Measurements from ENCODE around the gene KIF24.

DNA sequence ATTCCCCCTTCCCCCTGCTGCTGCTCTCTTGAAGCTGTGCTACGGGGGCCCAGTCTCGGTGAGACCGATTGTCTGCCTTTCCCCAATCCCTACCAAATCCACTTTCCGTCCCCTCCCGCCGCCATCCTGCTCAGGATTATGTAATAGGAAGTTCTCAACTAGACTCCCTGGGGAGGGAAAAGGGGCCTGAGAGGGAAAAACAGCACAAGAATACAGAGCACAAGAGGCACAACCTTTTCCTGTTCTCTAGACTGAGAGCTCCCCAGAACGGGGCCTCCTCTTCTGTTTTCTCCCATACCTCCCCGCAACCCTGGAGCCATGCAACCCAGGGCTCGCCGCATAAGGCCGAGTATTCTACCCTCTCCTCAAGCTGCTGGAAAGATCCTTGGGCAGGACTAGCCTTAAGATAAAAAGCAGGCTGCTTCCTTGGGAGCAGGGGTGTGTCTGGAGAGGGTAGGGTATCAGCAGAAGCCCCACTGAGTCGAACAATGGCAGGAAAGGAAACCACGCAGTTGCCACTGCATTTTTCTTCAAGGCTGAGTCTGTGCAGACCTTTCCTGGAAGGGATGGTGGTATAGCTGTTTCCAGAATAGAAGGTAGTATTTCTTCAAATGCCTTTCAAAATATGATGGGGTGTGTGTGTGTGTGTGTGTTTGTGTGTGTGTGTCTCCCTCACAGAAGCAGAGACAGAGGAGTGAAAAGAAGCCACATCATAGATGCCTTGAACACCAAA, 34.7 kb upstream of the KIF24 start:
- TF ChIP-seq, protein P1, sequence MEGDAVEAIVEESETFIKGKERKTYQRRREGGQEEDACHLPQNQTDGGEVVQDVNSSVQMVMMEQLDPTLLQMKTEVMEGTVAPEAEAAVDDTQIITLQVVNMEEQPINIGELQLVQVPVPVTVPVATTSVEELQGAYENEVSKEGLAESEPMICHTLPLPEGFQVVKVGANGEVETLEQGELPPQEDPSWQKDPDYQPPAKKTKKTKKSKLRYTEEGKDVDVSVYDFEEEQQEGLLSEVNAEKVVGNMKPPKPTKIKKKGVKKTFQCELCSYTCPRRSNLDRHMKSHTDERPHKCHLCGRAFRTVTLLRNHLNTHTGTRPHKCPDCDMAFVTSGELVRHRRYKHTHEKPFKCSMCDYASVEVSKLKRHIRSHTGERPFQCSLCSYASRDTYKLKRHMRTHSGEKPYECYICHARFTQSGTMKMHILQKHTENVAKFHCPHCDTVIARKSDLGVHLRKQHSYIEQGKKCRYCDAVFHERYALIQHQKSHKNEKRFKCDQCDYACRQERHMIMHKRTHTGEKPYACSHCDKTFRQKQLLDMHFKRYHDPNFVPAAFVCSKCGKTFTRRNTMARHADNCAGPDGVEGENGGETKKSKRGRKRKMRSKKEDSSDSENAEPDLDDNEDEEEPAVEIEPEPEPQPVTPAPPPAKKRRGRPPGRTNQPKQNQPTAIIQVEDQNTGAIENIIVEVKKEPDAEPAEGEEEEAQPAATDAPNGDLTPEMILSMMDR (IDR thresholded peaks at IDR 0.05), result no peak
- no peak for TF ChIP-seq ZFX (IDR thresholded peaks at IDR 0.05; ENCODE audit: borderline replicate concordance)

Data from 22Rv1 (cell line).